ENCODE measurements around the gene LRRC71. TPM values are rescaled to one million over a fixed set of nuclear protein-coding genes. Genes with fewer than 3 reads are reported as not detected.

LRRC71 gene
- total RNA-seq, 4 donors from 2014 or later: not detected

DNA sequence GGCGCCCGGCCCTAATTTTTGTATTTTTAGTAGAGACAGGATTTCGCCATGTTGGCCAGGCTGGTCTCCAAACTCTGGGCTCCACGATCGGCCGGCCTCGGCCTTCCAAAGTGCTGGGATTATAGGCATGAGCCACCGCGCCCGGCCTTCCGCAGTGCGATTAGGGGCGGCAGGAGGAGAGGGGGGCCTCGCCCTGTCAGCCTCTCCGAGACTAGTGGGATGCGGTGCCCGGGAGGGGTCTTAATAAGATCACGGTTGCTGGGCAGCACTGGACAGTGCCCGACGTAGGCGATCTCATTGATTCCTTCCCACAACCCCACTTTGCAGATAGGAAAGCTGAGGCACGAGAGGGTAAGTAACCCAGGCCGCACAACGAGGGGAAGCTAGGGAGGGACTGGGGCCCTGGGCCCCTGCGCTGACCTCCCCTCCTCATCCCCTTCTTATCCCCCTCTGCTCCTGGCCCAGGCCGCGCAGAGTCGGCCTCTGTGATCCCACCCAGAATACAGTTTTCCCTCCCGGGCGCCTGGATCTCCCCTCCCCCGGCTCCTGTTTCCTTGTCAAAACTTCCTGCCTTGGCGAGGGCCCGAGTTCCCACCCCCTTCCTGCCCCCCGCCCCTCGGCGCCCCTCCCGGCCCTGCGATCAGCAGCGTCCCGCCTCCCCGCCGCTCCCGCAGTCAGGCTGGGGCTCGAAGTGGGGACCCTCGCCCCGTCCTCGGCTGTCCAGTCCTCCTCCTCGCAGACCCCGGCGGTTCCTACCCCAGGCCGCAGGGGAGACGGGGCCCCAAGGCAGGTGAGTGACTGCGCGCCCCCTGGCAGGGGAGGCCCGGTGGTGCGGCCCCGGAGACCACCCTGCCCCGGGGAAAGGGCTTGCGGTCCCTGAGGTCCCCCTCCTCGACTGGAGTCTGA lies 27.1 kb upstream of the LRRC71 start, which contains the start of gene PEAR1:
TSS of gene PEAR1 (plus strand) at position 671 of the 906 bp plus-strand sequence. CDS start 10,209 bp downstream, outside the sequence.
- Histone ChIP-seq H3K36me3 (no peaks in the 10 kb centered on the region), H3K27ac (peak within 1 kb of the TSS; percentile 52 to 81 (median 64)), H3K27me3 (peaks cover 0 to 13% of the 10 kb centered on the region in 2 donors), H3K4me3 (peak within 1 kb of the TSS; percentile 8 to 48 (median 30)), H3K9me3 (no peaks in the 10 kb centered on the region), H3K4me1 (peaks cover 0 to 28% (median 4%) of the 10 kb centered on the region in 4 donors)
- no peak for TF ChIP-seq POLR2A (IDR thresholded peaks at IDR 0.05)
- TF ChIP-seq, protein P1, sequence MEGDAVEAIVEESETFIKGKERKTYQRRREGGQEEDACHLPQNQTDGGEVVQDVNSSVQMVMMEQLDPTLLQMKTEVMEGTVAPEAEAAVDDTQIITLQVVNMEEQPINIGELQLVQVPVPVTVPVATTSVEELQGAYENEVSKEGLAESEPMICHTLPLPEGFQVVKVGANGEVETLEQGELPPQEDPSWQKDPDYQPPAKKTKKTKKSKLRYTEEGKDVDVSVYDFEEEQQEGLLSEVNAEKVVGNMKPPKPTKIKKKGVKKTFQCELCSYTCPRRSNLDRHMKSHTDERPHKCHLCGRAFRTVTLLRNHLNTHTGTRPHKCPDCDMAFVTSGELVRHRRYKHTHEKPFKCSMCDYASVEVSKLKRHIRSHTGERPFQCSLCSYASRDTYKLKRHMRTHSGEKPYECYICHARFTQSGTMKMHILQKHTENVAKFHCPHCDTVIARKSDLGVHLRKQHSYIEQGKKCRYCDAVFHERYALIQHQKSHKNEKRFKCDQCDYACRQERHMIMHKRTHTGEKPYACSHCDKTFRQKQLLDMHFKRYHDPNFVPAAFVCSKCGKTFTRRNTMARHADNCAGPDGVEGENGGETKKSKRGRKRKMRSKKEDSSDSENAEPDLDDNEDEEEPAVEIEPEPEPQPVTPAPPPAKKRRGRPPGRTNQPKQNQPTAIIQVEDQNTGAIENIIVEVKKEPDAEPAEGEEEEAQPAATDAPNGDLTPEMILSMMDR (IDR thresholded peaks at IDR 0.05): no peak
- no peak for DNase-seq

DNA sequence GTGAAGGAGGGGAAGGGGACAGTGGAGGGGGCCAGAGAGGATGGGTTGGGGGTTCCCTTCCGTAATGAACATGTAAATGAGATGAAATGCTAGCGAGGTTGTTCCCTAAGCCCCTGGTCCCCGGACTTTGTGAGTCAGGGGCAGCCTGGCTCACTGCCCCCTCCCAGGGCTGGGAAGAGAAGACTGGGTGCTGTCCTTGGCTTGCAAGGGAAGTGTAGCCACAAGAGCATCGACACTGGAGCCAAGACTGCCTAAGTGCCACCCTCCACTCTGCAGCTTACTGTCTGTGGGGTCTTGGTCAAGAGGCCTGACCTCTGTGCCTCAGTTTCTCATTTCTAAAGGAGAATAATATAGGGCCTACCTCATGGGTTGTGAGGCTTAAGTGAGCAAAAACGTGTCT lies 26.4 kb upstream of the LRRC71 start:
- H3K27ac ChIP-seq: peak overlapping the region; percentile 52 to 81 (median 64)
- no peak for TF ChIP-seq POLR2A (IDR thresholded peaks at IDR 0.05)
- TF ChIP-seq, protein P1 (IDR thresholded peaks at IDR 0.05): no peak
- H3K27me3 ChIP-seq: peaks cover 0 to 13% of the 10 kb centered on the region in 2 donors
- peak overlapping the region; percentile 8 to 48 (median 30) for H3K4me3 ChIP-seq
- no peak for DNase-seq
- peaks cover 0 to 28% (median 4%) of the 10 kb centered on the region in 4 donors for H3K4me1 ChIP-seq
- H3K36me3 ChIP-seq: no peaks in the 10 kb centered on the region
- no peaks in the 10 kb centered on the region for H3K9me3 ChIP-seq

DNA sequence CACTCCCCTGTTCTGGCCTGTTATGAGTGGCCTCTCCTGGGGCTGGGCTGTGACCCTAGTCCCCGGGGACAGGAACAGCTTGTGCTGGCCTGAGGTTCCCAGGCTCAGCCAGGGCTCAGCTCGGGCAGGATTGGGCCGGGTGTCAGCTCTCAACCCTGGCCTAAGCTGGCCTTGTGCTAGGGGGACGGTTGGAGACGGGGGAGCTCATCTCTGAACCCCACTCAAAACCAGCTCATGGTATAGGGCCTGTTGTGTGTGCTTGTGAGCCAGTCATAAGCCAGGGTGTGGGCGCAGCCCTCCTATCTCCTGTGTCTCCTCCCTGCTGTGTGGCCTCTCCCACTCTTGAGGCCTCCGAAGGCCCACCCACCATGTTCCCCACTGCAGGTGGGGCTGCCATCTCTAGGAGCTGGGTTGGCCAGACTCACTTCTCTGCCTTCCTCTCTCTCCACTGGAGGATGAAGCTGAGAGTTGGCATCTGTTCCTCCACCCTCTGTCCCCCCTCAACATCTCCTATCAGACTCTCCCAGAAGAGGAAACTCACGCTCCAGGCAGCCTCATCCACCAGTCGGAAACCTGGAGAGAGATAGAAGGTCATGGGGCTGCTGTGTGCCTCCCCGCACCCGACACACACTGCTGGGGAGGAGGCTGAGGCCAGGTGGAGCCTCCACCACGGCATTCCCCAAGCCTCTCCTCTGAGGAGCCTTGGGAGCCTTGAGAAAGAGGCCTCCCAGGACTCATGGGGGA lies 25.5 kb upstream of the LRRC71 start:
- Histone ChIP-seq H3K27ac (peak overlapping the region in 3 of 4 donors; percentile 52 to 81 (median 75)), H3K4me3 (peak overlapping the region in 2 of 4 donors; percentile 47 to 48)

DNA sequence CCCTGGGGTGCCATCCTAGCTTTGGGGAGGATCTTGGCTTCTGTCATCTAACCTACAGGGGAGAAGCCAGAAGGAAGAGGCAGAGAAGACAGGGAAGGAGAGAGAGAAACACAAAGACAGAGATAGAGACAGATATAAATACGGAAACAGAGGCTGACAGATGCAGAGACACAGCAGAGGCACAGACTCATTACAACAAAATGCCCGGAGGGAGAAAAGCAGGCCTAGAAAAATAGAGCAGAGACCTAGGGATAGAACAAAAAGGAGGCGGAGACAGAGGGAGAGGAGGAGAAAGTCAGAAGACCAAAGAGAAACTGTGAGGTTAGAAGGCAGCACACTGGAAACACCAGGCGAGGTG lies 25.0 kb upstream of the LRRC71 start:
- no peak for DNase-seq
- no peaks in the 10 kb centered on the region for H3K36me3 ChIP-seq
- H3K9me3 ChIP-seq: no peaks in the 10 kb centered on the region
- peak overlapping the region in 1 of 4 donors; percentile 0 for H3K4me3 ChIP-seq
- H3K27me3 ChIP-seq: peaks cover 0 to 13% of the 10 kb centered on the region in 2 donors
- peak overlapping the region in 3 of 4 donors; percentile 52 to 81 (median 75) for H3K27ac ChIP-seq
- peaks cover 0 to 28% (median 4%) of the 10 kb centered on the region in 4 donors for H3K4me1 ChIP-seq
- no peak for TF ChIP-seq POLR2A (IDR thresholded peaks at IDR 0.05)
- TF ChIP-seq, protein P1 (IDR thresholded peaks at IDR 0.05): no peak

More for the DNA sequence above, 25.5 kb upstream of the LRRC71 start:
- Histone ChIP-seq H3K27me3 (peaks cover 0 to 13% of the 10 kb centered on the region in 2 donors), H3K9me3 (no peaks in the 10 kb centered on the region), H3K4me1 (peaks cover 0 to 28% (median 4%) of the 10 kb centered on the region in 4 donors), H3K36me3 (no peaks in the 10 kb centered on the region)
- TF ChIP-seq POLR2A (IDR thresholded peaks at IDR 0.05): no peak
- TF ChIP-seq, protein P1 (IDR thresholded peaks at IDR 0.05): no peak
- DNase-seq: no peak

DNA sequence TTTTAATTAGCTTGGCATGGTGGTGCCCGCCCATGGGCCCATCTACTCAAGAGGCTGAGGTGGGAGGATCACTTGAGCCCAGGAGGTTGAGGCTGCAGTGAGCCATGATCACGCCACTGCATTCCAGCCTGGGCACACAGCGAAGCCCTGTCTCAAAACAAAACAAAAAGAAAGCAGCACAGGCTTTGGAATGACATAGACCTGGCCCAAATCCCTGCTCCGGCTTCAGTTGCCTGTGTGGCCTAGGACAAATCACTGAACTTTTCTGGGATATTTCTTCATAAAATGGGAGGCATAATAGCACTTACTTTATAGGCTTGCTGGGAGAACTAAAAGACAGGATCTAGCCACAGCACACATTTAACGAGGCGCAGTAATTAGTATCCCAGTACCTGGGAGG lies 24.5 kb upstream of the LRRC71 start:
- Histone ChIP-seq H3K4me3 (no peak overlapping the region), H3K27ac (peak overlapping the region in 2 of 4 donors; percentile 43 to 81), H3K36me3 (no peaks in the 10 kb centered on the region), H3K4me1 (peaks cover 0 to 28% (median 4%) of the 10 kb centered on the region in 4 donors), H3K27me3 (peaks cover 0 to 13% of the 10 kb centered on the region in 2 donors), H3K9me3 (no peaks in the 10 kb centered on the region)
- TF ChIP-seq POLR2A (IDR thresholded peaks at IDR 0.05): no peak
- TF ChIP-seq, protein P1 (IDR thresholded peaks at IDR 0.05): no peak
- DNase-seq: no peak

Data from Peyer's patch (tissue), 4 donors.